Peyer's patch (tissue), 4 donors: ENCODE measurements around the gene ADM5.

Experiments
- POLR2A ChIP-seq, 2 donors: fragments of 450-650 bp; IDR thresholded peaks; one replicate each; pipeline ENCODE4 v1.5.1; 2017; ENCODE audit warnings: antibody characterized with exemption in 2 of 2, mild to moderate bottlenecking in 2 of 2, moderate library complexity in 2 of 2
- TF ChIP-seq, protein P1 (sequence below), 6 experiments: fragments of 450-650 bp in 4 of 6; fragments of 200-600 bp in 2 of 6; sonication (generic) in 1 of 6; IDR thresholded peaks; one replicate each; pipeline ENCODE4 v1.5.1; 2017 to 2019; ENCODE audit warnings: antibody characterized with exemption in 6 of 6, mild to moderate bottlenecking in 3 of 6, moderate library complexity in 1 of 6

DNA sequence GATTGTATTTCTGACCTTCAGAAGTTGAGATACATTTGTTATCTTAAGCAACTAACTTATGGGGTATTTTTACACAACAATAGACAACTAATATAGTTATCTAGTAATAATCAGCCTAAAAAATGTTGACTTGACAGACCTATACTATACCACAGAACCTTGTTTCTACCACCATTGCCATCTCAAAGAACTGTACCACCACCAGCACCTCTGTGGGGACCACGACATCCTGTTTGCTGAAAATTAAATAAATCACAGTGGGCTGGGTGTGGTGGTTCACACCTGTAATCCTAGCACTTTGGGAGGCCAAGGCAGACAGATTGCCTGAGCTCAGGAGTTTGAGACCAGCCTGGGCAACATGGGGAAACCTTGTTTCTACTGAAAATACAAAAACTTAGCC is 49.7 kb downstream of the ADM5 start:
- TF ChIP-seq, protein P1, sequence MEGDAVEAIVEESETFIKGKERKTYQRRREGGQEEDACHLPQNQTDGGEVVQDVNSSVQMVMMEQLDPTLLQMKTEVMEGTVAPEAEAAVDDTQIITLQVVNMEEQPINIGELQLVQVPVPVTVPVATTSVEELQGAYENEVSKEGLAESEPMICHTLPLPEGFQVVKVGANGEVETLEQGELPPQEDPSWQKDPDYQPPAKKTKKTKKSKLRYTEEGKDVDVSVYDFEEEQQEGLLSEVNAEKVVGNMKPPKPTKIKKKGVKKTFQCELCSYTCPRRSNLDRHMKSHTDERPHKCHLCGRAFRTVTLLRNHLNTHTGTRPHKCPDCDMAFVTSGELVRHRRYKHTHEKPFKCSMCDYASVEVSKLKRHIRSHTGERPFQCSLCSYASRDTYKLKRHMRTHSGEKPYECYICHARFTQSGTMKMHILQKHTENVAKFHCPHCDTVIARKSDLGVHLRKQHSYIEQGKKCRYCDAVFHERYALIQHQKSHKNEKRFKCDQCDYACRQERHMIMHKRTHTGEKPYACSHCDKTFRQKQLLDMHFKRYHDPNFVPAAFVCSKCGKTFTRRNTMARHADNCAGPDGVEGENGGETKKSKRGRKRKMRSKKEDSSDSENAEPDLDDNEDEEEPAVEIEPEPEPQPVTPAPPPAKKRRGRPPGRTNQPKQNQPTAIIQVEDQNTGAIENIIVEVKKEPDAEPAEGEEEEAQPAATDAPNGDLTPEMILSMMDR (IDR thresholded peaks at IDR 0.05) = no peak
- no peak for TF ChIP-seq POLR2A (IDR thresholded peaks at IDR 0.05)
